HG03558 (cell line): ENCODE measurements around the gene ARHGEF9.
"Not testable (repeated sequence)": the region's sequence is repeated elsewhere in the genome, so short reads cannot be mapped to it uniquely, and the experiment has no call there.

Experiments
- ATAC-seq: cut with Tn5 transposase; IDR thresholded peaks from one replicate; pipeline ENCODE4 v1.9.1; 2021; ENCODE audit warnings: moderate number of reproducible peaks; ENCODE audit not compliant: unreplicated experiment; ENCODE audit errors: extremely low read depth

Gene ARHGEF9

DNA sequence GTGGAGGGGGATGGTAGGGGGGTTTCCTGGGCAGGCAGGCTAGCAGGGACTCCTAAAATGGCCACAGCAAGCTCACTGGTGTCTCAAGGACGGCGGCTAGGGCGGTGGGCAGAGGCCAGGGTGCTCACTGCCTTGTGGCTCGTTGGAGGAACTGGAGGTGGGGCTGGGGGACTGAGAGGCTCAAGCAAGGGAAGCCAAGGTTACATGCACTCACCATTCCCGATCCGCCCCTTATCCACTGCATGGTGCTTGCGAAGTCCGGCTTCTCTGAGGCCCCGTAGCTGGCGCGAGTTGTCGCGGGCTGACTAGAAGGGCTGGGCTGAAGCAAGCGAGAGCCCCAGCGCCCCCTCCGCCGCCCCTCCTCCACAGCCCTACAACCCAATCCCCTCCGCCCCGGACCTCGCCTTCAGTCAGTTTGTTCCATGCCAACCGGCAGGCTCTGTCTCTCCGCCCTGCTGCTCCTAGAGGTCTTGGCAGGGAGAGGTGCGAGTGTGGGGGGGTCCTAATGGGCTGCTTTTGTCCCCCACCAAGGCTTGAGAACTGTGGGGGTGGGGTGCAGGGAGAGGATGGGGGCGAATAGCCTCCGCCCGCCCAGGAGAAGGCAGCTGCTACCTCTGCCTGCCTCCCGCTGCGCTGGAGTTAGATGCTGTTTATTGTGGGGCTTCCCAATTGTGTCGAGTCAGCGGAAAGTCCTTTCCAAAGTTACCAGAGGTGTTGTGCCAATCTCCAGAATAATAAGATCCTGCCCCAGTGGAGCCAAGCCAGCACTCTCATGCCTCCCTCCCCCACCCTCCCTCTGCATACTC is at the start of gene ARHGEF9:
ARHGEF9 (minus strand) TSS at position 313 of the 806 bp plus-strand sequence; CDS start at position 244, 69 bp downstream.
- ATAC-seq, result no peak

DNA sequence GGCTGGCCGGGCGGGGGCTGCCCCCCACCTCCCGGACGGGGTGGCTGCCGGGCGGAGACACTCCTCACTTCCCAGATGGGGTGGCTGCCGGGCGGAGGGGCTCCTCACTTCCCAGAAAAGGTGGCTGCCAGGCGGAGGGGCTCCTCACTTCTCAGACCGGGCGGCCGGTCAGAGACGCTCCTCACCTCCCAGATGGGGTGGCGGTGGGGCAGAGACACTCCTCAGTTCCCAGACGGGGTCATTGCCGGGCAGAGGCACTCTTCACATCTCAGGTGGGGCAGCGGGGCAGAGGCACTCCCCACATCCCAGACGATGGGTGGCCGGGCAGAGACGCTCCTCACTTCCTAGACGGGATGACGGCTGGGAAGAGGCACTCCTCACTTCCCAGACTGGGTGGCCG is 40.4 kb upstream of the ARHGEF9 start:
- not testable (repeated sequence) for ATAC-seq

DNA sequence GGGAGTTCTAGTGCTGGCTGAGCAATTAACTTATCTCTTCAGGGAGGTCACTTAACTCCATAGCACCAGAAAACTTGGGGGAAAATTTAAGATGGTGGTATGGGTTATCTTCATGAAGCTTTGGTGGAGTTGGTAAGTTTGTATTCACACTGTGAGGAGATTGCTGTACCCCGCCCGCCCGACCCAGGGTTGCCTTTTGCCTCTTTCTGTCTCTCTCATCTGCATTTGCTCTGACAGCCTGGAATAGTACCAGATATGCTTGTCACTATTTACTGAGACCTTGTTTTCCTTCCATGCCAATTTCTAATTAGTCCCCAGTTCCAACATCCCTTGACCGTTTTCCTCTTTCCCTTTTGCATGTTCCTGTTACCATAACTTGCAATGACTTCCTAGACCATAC is 33.1 kb upstream of the ARHGEF9 start:
- no peak for ATAC-seq

DNA sequence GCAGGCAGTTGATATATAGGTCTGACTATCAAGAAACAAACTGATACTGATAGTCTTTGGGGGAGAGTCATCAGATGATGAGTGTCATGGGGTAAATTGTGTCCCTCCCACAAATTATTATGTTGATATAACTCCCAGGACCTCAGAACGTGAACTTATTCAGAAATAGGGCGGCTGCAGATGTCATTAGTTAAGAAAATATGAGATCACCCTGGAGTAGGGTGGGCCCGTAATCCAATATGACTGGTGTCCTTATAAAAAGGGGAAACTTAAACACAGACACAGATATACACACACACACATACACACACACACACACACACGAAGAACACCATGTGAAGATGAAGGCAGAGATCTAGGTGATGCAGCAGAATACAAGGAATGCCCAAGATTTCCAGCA is 32.7 kb upstream of the ARHGEF9 start:
- no peak for ATAC-seq

DNA sequence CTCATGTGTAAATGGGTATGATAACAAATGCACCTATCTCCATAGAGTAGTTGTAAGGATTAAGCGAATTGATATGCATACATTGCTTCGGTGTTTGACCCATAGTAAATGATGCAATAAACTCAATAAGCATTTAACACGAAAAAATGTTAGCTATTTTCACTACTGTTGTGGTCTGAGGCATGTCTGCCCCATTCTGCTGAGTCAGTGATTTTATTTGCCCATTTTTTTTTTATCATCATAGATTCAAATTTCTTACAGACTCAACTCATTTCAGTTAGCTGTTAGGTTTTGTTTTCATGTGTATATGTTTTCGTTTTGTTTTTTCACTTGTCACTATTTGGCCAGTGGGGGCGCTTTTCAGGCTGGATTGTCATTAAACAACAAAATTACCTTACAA is 27.8 kb upstream of the ARHGEF9 start:
- ATAC-seq, result no peak

DNA sequence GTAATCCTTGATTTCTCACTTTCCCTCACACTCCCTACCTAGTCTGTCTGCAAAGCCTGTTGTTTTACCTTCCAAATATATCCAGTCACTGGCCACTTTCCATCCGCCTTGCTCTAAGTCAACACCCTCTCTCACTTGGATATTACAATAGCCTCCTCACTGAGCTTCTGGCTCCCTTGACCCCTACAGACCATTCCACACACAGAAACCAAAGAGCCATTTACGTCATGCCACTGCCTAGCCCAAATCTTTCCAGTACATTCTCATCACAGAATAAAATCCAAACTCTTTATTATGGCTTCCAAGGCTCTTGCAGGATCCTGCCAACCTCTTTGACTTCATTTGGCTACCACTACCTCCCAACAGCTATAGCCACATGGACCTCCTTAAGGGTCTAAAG is 25.7 kb upstream of the ARHGEF9 start:
- ATAC-seq, result no peak

DNA sequence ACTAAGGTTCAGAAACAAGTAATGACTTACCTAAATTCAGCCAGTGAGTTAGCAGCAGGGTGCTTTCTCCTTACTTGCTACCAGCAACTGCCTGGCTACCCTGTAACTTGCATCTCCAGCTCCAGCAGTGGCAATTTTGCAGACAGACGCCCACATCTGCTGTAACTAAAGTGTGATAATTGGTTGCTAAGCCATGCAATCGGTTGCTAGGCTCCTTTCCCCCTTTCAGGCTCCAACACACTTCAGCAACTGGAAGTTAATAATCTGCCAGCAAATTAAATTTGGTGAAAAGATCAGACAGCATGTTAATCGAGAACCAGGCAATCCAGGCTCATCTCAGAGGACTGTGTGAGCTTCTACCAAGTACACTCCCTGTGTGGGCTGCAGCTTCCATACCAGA is 24.2 kb upstream of the ARHGEF9 start:
- no peak for ATAC-seq

DNA sequence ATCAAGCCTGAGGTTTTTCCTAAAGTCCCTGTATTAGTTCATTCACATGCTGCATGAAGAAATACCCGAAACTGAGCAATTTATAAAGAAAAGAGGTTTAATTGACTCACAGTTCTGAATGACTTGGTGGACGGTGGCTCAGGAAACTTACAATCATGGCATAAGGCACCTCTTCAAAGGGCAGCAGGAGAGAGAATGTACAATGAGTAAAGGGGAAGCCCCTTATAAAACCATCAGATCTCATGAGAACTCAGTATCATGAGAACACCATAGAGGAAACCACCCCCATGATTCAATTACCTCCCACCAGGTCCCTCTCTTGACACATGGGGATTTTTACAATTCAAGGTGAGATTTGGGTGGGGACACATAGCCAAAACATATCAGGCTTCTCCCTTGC is 10.4 kb upstream of the ARHGEF9 start:
- ATAC-seq, result not testable (repeated sequence)

DNA sequence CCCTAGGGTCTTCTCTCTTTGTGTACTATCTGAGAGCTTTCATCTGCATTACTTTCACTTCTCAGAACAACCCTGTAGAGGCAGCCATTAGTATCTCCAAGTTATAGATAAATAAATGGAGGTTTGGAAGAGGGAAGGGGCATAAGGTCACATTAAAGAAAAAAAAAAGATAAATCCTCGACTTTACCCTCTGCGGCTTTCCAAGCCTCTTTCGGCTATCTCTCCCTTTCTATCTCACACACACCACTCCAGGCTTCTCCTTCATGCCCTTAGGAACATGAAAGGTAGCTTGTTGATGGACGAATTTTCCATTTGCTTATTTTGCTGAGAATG is 660 bp upstream of the ARHGEF9 start:
- no peak for ATAC-seq

DNA sequence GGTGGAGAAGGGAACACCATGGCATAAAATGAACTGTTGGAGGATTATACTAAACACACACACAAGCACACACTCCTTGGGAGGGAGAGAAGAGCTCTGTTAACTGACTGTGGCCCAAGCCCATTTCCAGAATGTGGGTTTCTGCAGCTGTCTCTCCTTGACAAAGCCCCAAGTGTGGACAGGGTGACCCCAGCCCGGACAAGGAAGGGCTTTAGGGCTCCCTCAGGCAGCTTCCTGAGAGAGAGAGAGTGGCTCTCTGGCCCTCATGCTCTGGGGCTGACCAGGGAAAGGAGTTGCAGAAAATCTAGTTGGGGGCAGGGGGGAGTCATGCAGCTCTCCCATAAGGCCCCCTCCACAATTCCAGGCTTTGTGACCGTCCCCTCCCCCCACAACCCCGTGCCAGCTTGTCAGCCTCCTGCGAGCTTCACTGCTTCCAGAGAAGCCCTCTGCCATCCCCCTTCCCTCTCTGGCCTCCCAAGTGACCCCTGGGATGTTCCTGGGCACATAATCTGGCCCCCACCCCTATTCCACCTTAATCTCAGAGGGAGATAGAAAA is 590 bp downstream of the ARHGEF9 start:
- ATAC-seq, result no peak

DNA sequence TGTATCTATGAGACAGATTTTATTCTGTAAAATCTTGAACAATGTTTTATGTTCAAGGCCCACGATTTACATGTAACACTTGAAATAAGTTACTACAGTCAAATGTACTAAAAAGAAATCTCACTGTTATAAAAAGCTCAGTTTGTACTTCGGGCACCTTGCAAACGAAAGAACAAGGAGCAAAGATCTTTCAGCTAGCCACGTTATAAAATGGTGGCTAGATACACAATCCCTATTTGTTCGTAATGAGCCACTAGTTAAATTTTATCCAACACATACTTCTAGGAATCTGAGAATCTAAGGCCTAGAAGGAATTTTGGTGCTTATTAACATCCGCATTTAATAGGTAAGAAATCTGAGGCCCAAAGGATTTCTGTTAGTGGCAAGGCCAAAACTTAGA is 2.5 kb downstream of the ARHGEF9 start:
- no peak for ATAC-seq

DNA sequence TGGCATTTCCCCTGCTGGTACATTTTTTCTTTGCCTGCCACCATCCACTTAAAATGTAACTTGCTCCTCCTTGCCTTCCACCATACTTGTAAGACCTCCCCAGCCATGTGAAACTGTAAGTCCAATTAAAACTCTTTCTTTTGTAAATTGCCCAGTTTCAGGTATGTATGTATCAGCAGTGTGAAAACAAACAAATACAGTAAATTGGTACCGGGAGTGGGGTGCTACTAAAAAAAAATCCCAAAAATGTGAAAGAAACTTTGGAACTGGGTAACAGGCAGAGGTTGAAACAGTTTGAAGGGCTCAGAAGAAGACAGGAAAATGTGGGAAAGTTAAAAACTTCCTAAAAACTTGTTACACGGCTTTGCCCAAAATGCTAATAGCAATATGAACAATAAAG is 16.3 kb downstream of the ARHGEF9 start:
- no peak for ATAC-seq

DNA sequence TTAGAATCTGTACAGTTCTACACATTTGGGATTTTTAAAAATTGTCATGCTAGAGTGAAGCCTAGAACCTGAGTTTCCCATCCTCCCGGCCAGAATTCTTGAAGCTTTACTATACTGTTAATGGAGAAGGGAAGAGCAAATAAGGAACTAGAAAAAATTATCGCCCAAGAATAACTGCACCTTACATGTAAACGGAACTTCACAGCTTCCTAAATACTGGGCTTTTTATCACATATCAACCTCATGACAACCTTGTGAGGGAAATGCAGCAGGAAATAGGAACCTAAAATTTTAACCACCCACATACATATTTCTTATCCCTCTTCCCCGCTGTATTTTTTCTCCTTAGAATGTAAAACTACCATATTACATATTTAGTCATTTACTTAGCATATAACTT is 19.3 kb downstream of the ARHGEF9 start:
- no peak for ATAC-seq

DNA sequence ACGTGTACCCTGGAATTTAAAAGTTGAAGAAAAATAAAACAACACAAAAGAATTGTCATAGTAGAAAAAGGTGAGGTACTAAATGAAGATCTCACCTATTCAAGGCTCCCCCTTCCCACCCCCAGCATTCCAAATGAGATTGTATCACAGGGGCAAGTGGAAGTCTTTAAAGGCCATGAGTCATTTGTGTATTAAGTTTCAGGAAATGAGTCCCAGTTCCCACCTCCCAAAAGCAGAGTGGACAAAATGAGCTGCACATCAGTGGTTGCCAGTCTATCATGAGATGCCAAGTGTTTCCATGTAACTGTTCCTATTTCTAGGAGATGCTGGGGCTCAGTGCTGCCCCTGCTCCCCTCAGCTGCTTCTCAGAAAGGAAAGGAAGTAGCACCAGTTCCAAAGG is 20.1 kb downstream of the ARHGEF9 start:
- ATAC-seq, result no peak

DNA sequence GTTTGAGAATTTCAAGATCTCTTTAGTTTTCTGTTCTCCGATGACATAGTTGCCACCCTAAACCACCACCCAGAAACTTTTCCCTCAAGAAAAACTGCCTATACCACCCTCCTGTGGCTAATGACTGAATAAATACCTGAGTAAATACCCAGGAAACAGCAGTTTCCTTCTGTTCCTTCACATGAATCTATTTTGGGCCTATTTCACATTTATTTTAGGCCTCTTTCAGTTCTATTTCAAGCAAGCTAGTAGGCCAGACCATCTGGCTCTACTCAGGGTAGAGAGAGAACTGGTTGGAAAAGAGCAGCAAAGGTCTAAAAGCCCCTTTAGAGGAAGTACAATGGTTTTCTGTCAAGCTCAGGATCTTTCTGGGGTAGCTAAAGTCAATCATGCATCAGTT is 23.4 kb downstream of the ARHGEF9 start:
- peak; percentile 77 for ATAC-seq

DNA sequence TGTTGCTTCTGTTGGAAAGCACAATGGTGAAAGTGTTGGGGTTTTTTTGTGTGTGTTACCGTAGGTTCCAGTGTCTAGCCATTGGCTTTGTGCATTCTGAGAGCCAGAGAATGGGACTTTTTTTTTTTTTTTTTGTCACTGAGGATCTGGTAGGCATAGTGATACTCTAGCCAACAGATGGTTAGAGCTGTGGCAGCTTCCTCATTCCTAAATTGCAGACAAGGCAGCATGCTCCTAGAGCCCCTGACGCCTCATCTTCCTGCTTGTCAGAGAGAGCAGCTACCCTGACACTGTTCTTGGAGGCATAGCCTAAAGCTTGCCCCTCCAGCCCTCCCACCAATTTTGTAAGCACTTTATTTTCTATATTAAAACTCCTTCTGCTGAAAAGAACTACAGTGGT is 27.0 kb downstream of the ARHGEF9 start:
- ATAC-seq, result no peak

DNA sequence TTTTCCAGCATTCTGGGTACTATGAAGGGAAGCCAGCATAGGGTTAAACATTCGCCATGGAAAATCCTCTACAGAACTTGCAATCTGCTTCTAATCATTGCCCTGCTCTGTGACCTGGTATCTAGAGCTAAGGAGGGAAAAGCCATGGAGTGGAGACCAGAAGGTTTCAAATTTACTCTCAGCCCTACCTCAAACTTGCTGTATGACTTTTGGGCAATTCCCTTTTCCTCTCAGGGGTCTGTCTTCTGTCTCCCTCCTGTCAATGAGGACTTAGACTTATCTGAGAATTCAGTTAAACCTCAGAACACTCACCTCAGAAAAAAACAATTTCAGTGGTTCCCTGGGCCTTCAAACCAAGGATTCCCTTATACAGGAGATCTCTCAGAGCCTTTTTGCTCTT is 29.1 kb downstream of the ARHGEF9 start:
- ATAC-seq, result peak; percentile 23

DNA sequence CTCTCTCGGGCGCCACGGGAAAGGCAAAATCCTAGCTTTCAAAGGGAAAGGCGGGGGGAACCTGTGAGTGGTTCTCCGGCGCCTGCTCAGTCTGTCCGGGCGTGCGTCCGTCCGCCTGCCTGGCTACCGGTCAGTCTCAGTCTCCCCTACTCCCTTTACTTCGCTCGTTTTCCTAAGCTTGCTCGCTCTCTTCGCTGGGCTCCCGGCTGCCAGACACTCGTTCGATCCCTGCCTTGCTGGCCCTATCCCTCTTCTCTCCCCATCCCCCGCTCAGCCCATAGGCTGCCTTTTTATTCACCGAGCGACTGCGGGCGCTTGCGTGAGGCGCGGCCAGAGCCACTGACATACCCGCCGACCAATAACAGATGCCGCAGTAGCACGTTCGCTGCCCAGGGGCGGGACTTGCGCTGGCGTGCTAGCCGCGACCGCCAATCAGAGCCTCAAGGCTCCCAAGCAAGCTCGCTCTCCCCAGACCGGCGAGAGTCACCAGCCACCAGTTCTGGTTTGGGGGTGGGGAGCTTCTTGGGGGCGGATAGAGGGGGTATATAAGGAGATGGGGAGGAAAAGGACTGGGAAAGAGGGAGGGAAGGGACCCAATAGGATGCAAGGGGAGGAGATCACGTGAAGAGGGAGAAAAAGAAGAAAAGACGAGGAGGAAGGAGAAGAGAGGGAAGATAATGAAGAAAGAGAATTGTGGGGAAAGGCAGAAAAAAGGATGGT is 30.0 kb downstream of the ARHGEF9 start:
- ATAC-seq, result peak; percentile 95

DNA sequence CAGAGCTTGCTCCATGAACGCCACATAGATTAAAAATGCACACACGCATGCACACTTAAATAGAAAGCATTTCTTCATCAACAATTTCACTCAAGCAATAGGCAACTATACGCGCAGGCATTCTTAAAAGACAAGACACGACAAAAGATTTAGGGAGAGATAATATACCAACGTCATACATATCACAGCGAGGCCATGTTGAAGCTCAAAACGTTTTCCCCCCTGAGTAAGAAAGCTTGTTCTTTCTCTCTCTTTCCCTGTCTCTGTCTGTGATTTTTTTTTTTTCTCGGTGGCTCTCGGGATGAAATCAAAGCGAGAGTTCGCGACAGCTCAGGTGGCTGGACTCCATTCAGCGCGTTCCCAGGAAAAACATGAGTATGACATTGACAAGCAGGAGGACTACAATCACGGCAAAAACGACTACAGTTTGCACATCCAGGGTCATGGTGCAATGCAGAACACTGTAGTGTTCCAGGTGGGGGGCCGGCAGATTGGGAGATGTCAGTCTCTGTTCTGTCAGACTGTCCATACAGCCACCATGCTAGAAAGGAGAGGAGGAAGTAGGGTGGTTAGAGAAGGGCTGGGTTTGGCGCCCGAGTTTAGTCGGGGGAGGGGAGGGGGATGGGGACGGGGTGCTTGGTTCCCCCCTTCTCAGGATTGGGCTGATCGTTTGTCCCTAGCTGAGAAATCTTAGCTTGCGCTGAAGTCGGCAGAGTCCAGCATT is 30.7 kb downstream of the ARHGEF9 start:
- ATAC-seq, result no peak

DNA sequence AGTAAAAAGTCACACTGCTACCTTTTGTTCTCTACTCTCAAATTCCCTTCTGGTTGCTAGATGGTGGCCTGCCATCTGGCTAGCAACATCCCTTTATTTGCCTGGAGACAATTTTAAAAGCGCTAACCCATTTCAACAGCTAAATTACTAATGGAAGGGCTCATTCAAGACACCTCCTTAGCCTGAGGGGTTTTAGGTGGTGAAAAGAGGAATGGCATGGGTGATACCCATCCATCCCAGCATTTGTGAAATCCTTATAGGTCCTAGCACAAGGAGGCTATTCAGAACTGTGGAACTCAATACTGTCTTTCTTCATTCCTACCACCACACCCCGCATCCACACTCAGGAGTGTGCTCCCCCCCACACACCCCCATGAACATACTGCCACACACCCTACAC is 33.5 kb downstream of the ARHGEF9 start:
- no peak for ATAC-seq

DNA sequence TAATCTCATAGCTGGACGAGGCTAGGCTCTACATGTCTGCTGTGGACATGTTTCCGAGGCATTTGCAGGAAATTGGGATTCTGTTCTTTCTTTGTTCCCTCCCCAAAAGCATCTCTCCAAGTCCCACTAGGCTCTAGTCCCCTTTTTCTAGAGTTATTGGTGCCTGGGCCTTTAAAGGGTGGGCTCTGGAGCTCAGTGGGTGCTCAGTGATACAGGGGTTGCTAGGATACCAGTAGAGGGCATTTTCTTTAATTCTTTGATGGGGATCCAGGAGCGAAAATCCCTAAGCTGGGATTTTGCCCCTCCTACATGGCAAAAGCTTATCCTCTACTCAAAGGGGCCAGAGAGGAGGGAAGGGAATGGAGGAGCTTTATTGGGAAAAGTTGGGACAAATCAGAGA is 34.2 kb downstream of the ARHGEF9 start:
- no peak for ATAC-seq
